Measurements from ENCODE around the gene ZNF500.
"Not testable (repeated sequence)": the region's sequence is repeated elsewhere in the genome, so short reads cannot be mapped to it uniquely, and the experiment has no call there.

The ZNF500 gene

DNA sequence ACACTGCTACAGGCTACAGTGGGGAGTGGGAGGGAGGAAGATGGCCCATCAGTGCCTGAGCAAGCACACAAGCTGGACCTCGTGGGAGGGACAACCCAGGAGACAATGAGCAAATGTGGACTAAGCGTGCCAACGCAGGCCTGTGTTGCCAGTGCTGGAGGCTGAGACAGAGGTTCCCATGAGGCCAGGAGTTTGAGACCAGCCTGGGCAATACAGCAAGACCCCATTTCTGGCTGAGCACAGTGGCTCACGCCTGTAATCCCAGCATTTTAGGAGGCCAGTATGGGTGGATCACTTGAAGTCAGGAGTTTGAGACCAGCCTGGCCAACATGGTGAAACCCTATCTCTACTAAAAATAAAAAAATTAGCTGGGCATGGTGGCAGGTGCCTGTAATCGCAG is 28.6 kb downstream of the ZNF500 start:
- not testable (repeated sequence) for DNase-seq

DNA sequence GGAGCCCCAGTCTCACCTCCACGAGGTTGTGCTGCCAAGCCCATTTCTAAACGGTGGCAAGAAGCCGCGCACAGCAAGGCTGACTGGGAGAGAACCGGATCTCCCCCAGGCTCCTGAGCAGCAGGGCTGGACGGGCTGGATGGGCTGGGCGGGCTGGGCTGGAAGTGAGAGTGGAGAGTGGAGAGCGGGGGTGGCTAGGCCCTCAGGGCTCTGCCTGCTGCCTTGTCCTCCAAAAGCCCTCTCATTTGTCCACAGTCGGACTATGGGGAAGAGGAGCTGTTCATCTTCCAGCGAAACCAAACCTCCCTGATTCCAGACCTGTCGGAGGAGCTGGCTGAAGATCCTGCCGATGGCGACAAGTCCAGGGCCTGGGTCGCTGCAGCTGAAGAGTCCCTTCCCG is 29.4 kb downstream of the ZNF500 start:
- DNase-seq: no peak

DNA sequence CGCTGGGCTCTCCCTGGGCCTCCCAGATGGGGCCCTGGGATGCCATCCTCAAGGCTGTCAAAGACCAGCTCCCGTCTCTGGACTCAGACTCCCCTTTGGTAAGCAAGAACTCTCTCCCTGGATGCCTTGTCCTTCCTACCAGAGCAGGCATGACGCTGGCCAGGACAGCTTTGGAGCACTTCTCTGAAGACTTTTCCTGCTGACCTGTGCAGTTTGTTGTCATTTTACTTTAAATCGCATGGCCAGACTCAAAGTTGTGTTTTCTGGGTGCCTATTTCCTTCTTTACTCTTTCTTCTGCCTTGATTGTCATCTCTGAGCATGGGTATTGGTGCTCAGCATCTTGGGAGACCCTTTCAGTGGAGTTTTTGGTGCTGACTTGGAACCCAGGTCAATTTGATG is 30.4 kb downstream of the ZNF500 start:
- DNase-seq: no peak

DNA sequence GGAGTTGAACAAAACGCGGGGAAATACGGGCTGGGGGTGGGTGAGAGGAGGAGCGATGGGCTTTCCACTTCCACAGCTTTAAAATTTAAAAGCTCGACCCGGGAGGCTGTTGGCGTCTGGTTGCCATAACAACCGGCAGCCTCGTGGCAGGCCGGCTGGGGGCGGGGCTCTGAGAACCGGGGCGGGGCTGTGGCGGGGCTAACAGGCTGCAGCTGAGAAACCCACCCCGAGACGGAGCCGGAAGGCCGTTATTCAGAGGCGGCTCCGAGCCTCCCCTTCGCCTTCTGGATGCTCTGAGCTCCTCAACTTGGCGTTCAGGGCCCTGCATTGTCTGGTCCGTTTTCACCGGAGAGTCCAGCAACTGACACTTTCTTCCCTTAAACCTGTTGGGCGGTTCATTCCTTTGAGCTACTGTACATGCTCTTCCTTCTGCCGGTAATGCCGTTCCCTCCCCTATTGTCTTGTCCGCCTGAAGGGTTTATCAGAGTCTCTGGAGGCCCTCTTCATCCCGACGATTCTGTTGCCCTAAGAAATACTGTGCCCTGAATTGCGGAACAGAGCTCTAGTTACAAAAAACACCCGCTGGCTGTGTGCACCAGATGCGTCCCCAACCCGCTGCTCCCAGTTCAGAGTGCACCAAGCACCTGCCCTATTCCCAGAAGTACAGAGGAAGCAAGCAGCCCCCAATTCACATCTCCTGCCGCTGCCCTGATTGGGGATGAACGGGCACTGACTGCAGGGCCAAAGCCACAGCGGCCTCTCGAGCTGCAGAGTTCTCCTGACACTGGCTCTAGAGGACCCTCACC is 32.0 kb downstream of the ZNF500 start:
- peak; percentile 91 for DNase-seq

DNA sequence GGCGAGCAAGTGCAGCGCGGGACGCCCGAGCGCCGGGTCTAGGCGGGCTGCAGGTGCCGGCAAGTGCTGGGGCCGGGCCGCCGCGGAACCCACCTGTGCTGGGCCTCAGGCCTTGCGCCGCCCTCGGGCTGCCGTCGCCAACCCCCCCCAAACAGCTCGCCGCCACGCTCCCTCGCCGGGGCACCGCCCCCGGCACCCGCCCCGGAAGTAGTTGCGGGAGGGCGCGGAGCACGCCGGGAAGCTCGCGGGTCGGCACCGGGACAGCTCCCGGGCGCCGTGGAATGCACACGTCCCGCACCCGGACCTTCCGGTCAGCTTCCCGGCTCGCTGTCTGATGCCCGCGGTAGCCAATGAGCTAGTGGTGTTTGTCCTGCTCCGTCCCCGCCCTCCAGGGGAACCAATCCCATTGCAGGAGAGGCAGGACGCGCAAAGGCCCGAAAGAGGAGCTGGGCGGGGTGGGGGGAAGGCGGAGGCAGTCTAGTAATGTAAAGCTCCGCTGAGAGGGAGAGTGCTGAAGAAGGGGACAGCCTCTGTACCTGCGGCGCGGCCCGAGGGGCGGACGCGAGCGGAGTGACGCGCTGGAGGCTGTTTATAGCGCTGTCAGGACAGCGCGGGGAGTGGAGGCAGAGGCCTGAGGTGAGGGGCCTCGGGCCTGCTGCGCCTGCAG is 32.8 kb downstream of the ZNF500 start, which contains the start of the genes ANKS3 and DNAAF8:
Gene ANKS3, minus strand, starts transcription at position 209 of the 667 bp plus-strand sequence. CDS start 4,122 bp downstream, outside the sequence.
Gene DNAAF8, plus strand, starts transcription at position 475 of the 667 bp plus-strand sequence. CDS start 1,978 bp downstream, outside the sequence.
- peak; percentile 76 for DNase-seq

DNA sequence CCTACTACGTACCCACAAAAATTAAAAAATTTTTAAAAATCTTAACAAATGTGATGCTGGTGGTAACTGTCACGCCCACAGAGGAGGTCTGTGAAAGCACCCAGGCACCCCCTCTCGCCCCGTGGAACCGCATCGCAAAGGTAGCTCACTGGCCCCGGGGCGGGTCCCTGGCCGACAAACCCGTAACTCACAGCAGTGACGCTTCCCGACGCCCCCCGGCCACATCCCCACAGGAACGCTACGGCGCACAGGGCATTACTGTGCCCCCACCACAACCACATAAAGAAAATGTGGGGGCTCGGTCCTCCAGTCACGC is 33.3 kb downstream of the ZNF500 start:
- DNase-seq: no peak

DNA sequence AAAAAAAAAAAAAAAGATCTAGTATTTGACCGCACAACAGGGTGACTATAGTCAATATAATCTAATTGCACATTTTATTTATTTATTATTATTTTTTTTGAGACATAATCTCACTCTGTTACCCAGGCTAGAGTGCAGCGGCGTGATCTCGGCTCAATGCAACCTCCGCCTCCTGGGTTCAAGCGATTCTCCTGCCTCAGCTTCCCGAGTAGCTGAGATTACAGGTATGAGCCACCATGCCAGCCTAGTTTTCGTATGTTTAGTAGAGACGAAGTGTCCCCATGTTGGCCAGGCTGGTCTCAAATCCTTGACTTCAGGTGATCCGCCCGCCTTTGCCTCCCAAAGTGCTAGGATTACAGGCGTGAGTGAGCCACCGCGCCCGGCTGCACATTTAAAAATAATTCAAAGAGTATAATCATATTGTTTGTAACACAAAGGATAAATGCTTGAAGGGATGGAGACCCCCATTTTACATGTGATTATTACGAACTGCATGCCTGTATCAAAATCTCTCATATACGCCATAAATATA is 33.7 kb downstream of the ZNF500 start:
- DNase-seq: no peak

DNA sequence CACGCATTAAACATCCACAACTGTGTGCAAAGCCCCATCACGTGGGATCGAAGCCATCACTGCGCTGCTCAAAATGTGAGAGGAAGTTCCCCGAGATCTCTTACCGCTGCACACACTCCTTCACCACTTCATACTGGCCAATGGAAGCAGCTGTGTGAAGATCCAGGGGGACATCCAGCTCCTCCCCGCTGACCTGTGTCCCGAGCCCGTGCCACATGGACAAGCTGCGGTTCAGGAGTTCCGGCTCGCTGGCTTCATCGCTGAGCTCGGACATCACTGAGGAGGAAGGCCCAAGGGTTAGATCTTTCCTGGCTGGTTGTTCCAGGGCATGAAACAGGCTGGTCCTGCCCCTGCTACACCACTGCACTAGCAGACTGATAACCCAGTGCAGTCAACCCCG is 37.1 kb downstream of the ZNF500 start:
- no peak for DNase-seq

DNA sequence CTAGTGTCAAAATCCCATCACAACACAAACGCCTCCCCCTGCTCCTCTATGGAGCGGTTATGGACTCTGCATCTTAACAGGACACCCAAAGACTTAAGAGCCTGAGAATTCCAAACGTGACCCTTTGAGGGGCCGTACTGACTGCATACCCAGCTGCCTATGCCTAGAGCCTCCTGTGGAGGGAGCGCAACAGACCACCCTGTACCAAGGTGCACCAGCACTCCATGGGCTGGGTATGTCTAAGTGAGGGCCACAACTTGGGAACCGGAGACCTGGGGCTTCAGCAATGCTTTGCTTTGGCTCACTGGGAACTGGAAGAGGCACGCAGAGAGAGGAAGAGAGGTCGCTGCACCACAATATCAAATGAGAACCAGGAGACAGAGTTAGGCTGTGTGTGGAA is 38.3 kb downstream of the ZNF500 start:
- no peak for DNase-seq

DNA sequence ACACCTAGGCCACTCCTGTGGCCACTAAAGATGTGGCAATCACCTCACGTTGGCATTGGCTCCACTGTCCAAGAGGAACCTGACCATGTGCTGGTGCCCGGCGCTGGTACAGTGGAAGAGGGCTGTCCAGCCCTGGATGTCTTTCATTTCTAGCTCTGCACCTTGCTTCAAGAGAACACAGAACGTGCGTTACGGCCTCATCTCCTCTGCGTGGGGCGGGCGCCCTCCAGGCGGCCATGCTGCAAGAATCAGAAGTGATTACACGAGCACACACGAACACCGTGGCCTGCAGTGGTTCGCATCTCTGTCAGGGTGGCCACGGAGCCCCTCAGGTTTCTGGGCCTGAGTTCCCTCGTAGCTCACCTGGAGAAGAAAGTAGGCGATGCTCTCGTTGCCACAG is 40.3 kb downstream of the ZNF500 start:
- DNase-seq: no peak

DNA sequence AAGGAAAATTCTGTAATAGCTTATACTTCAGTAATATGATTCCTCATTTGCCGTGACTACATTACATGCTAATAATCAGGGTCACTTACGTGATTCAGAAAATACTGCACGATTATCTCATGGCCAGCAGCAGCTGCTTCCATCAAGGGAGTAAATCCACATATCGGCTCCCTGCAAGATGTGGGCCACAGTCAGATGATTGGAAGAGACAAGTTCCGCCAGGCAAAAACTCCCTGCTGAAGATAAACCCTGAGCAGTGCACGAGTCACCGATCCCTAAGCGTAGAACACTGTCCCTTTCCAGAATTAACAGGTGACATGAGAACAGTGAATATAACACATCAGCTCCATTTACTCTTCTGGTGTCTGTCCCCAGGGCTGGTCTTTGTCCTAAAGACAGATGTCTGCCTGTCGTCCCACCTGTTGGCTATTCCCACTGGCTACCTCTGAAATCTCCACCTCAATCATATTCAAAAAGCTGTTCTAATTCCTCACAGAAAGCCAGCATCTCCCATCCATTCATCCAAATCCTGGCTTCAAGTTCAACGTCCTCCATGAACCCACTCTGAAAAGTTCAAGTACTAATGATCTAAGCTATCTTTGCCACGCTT is 42.2 kb downstream of the ZNF500 start:
- DNase-seq: no peak

DNA sequence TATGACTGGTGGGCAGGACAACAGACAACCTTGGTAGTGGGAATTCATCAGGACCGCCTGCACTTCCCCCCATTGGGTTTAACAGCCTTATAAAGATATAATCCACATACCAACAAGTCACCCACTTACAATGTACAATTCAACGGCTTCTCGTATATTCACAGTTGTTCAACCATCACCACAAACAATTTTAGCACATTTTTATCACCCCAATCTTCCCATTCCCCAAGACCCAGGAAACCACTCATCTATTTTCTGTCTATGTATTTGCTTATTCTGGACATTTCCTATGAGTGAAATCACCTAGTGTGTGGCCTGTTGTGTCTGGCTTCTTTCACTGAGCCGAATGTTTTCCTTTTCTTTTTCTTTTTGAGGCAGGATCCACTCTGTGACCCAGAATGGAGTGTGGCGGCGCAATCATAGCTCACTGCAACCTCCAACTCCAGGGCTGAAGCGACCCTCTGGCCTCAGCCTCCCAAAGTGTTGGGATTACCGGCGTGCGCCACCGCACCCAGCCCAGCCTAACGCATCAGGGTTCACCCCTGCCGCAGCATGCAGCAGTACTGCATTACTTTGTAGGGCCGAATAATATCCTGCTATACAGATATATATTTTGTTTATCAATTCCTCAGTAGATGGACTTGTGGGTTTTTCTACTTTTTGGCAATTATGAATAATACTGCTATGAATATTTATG is 43.7 kb downstream of the ZNF500 start:
- DNase-seq: no peak

DNA sequence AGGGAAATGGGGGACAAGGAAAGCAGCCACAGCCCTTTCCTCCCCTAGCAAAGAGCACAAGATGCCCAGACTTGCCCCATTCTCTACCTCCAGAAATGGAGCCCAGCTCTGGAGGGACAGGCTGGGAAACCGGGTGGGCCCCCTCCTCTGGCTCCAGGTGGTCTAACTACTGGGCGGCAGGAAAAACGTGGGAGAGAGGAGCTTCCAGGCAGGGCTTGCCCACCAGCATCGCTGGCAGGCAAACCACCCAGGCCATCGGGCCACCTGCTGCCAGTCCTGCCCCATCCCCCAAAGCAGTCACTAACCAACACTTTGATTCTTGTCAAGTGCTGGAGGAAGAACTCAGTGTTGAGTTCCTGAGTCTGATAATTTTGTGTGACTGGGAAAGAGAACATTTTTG is 48.5 kb downstream of the ZNF500 start:
- DNase-seq: no peak

DNA sequence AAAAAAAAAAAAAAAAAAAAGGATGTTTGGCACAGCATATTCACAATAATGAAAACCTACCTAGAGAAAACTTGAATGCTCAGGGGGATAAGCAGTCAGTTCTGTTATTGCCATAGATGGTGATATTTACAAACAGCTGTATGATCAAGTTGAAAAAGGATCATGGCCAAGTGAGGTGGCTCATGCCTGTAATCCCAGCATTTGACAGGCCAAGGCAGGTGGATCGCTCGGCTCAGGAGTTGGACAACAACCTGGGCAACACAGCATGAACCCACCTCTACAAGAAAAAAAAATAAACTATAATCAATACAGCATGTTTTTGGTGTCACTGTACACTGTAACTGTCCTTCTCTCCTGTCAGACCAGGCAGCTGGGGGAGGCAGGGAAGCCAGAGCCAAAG is 52.0 kb downstream of the ZNF500 start:
- DNase-seq: no peak

DNA sequence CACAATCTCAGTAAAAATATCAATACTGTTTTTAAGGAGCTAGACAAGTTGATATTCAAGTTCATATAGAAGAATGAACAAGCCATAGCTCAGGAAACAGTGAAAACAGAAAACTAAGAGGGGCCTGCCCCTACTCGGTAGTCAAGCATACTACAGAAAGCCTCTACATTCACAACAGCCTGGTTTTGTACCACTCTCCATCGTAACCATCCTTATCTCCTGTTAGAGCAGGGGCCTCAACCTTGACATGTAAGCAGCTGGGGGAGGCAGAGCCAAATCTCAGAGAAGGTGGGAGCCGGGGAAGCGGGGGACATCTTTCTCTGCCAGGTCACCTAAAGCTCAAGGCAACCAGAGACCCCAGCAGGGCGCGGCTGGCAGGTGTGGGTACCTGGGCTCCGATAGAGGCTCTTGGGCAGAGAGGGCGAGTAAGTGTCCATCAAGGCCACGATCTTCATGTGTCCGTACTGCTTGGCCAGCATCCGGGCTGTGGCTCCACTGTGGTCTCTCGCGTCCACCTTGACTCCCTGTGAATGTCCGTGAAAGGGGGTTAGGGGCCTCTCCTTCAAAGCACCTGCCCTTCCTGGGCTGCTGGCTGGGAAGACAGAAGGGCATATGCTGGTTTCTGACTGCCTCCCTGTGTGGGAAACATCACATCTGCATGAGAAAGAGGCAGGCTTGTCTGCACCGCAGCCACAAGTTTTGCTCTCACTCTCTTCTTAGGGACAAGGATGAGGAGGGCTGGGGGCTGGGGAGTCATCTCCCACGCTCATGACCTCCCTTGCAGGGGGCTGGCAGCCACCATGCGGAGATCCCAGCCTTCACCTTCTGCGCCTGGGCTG is 53.1 kb downstream of the ZNF500 start:
- no peak for DNase-seq

DNA sequence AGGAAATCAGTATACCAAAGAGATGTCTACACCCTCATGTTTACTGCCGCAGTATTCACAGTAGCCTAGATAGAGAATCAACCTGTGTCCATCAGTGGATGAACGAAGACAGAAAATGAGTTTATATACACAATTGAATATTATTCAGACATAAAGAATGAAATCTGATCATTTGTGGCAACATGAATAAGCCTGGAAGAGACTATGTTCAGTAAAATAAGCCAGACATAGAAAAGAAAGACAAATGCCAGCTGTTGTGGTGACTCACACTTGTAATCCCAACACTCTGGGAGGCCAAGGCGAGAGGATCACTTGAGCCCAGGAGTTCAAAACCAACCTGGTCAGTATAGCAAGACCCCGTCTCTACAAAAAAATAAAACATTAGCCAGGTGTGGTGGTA is 57.5 kb downstream of the ZNF500 start:
- no peak for DNase-seq

DNA sequence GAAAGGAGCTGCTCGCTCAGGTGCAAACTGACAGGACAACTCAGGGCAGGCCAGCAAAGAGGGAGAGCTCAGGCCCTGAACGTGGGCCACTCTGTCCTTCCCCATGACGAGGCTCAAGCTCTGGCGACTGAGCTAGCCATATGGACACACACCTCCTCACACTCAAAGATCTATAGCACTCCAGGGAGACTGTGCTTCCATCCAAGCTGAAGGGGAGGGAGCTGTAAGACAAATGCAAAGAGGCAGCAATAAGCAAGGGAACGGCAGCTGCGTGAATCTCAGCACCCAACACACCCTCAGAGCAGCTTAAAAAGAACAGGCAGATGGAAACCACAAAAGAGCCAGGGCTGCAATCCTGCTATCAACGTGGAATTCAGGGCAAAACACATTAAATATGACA is 60.1 kb downstream of the ZNF500 start:
- no peak for DNase-seq

DNA sequence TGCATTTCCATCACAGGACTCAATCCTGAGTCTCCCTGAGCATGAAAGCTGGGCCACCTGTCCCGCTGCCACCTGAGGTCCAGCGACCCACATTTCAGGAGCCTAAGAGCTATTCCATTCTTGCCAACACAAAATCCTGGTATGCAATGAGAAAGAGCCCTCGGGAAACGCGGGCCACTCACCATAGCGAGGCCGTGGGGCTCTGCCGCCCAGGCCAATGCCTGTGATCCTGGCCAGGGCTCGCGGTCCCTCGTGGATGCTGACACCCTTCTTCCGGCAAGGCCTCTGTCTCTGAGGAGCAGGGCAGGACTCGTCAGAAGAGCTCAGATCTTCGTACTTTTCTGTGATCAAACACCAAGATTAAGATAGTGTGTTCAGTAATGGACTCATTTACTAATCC is 62.0 kb downstream of the ZNF500 start:
- DNase-seq: no peak

DNA sequence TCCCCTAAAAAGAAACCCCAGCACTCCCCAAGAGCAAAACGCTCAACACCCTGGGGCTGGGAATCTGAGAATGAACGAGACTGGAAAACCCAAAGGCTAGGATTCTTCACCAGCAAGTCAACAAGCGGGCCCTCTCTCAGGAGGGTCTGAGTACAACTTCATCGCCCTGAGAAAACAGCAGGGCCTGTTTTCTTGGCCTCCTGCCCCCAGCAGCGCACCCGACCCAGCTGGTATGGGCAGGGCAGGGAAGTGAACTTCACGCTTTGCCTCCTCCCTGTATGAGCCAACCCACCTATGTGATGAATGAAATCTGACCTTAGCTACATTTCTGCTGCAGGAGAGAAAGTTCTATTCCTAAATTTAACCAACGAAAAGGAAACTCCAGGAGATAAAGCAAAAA is 62.5 kb downstream of the ZNF500 start:
- DNase-seq: no peak

DNA sequence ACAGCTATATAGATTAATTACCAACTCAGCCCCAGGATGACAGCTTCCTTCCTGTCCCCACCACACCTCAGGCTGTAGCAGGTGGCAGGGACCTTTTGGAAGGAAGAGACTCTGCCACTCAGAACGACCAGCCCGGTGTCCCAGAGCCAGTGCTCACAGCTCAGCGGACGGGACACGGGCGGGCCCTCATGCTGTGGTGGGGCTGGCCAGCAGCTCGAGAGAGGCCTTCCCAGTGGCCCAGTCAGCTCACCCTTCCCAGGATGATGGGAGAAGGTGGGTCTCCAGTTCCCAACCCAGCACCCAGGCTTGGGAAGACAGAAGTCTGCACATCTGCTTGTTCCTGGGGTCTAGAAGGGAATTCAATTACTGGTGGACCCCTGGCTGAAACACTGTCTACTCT is 63.1 kb downstream of the ZNF500 start:
- no peak for DNase-seq

DNA sequence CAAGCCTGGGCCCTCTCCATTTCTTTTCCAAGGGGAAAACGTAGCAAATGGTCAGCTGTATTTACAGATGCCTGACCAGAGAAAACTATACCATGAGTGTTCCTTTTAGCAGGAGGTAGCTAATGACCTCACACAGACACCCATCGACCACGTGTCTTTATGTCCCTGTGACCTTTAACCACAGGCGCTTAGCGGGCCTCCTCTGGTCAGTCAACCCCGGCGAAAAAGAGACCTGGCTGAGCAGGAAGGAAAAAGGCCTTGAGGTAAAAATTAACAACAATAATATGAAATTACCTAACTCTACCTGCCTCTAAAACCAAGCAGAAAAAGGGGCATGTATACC is 64.5 kb downstream of the ZNF500 start:
- DNase-seq: no peak

DNA sequence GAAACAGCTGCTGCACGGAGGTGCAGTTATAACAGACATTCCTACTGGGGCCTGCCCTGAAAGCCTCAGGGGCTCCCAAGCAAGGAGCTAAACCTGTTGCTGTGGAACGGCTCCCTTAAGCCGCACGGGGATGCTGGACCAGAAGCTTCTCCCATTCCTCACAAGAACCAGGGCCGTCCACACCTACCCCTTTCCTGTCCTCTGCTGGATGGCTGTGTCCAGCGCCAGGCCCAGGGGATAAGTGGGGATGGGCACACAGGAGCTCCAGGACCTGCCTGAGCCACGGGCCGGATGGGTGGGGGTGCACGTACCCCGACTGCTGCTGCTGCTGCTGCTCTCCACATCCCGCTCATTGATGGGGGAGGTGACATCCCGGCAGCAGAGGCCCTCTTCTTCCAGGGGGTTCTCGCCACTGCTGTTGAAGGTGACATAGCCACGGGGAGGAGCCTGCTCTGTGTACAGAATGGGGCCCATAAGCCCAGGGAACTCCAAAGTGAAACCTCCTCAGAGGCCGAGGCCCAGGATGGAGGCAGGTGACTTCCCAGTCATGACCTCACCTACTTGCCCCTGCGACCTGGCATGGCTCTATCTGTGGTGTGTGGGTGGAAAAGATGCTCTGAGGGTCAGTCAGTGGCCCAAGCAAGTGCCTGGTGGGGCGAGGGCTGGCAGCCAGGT is 65.0 kb downstream of the ZNF500 start:
- no peak for DNase-seq
